Activated naive CD4-positive, alpha-beta T cell (primary cell): Measurements from ENCODE around the gene ZNF681.
"Not testable (repeated sequence)": the region's sequence is repeated elsewhere in the genome, so short reads cannot be mapped to it uniquely, and the experiment has no call there.

Experiments used
- DNase-seq, 4 experiments: peaks; one replicate each; lab custom pipeline; 2025; lab: John Stamatoyannopoulos, UW

ZNF681 gene

DNA sequence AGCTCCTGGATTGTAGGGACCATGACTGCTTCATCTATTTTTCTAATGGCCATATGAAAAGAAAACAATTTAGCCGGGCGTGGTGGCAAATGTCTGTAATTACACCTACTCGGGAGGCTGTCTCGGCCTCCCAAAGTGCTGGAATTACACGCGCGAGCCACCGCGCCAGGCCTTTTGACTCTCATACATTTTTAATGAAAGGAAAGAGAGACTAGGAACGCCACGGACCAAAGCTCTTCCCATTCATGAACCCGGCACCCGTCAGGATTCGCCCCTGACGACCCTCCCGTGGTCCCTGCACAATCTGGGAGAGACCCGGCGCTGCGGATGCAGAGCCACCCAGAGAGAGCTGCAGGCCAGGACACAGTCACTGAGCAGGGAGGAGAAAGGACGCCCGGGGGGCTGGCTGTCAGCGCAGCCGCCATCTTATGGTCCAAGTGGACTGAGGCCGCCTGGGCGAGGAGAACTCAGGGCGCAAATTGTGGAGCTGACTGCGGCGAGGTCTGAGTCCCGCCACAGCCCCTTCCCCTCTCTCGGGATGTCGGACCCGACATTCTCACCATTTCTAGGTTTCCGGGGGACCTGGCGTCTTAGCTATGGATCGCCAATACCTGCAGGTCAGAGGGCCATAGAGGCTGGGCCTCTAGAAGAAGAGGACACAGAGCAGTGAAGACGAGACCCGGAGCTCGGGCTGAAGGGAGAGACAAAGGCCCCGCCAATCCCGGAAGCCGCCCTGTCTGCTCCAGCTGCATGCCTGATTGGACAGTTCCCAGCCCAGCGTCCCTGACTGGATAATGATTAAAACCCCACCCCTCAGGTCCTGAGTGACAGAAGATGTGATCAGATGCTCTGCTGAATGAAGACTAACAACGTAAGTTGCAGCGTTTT, at the start of gene ZNF681:
TSS of gene ZNF681 (minus strand) at position 705 of the 888 bp plus-strand sequence. CDS start at position 563, 142 bp downstream.
- DNase-seq, result peak; percentile 34 to 73 (median 63)

GRCh38 chr19:23804676-23805075, 46.0 kb upstream of the ZNF681 start:
- DNase-seq, result no peak

DNA sequence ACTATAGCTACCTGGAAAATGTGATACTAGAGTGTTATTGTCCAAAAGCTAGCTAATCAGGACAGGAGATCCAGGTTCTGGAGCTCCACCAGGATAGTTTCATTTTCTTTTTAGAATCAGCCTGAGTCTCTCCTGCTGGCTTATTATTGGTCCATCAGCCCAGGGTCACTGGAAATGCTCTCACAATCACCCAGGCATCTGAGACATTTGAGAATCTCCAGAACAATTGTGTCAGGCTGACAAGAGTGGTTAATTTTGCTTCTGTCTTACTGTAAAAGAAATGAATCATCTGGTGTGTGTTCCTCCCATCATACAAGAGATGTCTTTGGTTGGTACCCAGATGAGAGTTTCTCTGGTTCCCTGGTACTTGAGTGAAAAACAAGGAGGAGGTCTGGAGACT, 43.6 kb upstream of the ZNF681 start:
- no peak for DNase-seq

DNA sequence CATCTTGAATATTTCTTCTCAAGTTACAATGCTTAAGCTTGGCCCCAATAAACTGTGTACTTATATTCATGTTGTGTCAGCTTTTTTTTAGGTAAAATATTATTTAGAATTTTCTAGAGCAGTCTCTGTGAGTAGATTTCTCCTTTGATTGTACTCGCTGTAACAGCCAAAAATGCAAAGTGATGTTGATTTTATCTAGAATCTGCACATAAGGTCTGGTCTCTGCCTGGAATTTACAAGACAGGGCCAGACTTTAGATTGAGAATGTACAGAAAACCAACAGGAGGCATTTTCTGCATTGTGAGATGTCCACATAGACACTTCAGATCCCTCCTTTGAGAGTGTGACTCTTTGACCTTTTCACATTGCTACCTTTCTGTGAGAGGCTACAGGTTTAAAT, 43.1 kb upstream of the ZNF681 start:
- no peak for DNase-seq

DNA sequence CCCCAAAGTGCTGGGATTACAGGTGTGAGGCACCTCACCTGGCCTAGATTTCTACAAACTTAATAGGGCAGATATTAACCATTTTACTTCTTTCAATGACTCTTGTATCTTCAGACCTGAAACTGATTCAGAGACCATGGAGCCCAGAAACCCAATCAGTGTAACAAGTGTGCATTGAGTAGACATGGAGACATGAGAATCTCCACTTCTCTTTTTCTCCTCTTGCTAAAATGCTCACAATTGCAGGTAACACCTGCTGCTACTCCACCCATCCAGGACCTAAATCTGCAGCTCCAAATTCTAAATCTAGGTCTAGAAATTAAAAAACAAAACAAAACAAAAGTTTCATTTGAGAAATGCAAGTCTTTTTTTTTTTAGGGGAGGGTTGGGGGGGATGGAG, 42.2 kb upstream of the ZNF681 start:
- DNase-seq, result no peak

DNA sequence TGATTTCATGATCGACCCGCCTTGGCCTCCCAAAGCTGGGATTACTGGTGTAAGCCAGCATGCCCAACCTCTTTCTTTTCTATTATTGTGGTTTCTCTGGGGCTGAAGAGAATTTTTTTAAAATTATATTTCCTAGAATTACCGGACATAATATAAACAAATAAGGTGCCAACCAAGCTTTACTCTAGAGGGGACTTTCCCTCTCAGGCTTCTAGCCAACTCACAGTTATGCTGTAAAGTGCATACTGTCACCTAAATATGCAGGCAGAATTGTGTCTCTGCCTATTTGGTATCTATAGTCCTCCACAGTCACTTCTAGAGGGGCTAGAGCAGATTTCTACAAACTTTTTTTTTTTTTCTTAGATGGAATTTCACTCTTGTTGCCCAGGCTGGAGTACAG, 41.6 kb upstream of the ZNF681 start:
- no peak for DNase-seq

- DNase-seq, result peak in 1 of 4 experiments; percentile 6
Measured at GRCh38 chr19:23799321-23799720, 40.6 kb upstream of the ZNF681 start.

- DNase-seq, result no peak
Measured at GRCh38 chr19:23795462-23795861, 36.8 kb upstream of the ZNF681 start.

GRCh38 chr19:23792784-23793183, 34.1 kb upstream of the ZNF681 start:
- DNase-seq, result no peak

DNA sequence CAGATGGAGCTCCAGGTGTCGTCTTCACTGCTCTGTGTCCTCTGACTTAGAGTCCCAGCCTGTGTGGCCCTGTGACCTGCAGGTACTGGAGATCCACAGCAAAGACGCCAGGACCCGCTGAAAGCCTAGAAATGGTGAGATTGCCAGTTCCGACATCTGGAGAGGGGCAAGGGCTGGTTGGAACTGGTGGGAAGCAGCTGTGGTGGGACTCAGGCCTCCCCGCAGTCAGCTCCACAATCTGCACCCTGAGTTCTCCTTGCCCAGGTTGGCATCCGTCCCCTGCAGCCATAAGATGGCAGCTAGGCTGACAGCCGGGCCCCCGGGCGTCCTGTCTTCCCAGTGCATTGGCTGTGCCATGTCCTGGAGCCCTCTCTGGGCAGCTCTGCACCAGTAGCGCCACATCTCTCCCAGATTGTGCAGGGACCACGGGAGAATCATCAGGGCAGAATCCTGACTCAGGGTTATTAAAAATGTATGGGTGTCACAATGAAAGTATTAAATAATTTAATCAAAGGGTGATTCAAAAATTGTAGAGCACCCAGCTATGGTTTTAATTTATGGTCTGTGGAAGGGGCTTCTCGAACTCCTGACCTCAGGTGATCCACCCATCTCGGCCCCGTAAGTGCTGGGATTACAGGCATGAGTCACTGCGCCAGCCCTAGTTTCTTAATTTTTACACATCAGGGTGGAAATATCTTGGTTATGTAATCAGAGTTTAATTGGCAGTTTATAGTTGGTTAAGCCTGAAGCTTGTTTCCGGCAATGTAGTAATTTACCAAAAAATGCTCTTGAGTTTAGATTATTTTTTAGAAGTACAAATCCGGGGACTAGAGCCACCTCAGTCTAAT, 32.2 kb upstream of the ZNF681 start:
- no peak for DNase-seq

DNA sequence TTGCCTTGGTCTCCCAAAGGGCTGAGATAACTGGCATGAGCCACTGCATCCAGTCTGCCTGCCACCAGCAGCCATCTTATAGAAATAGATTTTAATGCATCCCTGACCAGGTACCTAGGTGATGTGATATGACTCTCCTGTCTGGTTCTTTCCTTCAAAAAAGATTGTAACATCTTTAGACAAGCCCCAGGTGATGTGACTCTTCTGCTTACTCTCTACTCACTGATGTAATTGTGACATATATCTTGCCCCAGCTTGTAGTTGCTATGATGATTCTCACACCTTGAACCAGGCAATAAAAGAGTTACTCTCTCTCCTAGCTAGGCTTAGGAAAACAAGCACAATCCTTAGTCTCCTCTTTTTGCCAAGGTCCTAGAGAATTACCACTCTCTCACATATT, 30.6 kb upstream of the ZNF681 start:
- no peak for DNase-seq

GRCh38 chr19:23788411-23788810, 29.7 kb upstream of the ZNF681 start:
- DNase-seq, result no peak

DNA sequence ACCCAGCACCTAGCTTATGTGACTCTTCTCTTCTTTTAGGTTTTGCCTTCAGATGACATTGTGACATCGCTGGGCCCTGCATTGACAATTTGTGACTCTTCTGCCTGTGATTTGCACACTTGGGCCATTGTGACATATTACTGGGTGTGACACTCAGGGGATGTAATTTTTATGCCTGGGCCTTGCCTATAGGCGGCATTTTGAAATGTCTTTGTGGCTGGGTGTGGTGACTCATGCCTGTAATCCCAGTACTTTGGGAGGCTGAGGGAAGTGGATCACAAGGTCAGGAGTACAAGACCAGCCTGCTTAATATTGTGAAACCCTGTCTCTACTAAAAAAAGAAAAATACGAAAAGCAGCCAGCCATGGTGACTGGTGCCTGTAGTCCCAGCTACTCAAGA, 28.4 kb upstream of the ZNF681 start:
- DNase-seq, result no peak

DNA sequence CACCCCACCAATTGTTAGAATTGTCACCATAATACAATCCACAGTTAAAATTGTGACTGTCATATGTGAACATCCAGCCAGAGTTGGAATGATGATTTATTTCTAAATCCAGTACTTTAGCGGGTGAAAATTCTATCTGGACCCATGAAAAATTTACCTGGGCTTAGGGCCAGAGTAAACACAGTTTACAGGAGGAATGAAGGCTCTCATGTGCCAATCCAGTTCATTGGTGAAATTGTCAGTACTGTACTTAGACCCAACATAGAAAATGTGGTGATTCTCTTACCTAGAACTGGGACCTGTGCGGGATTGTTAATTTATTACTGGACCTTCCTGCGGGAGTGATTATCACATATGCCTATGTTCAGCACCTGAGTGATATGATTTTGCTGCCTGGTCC, 27.3 kb upstream of the ZNF681 start:
- no peak for DNase-seq

DNA sequence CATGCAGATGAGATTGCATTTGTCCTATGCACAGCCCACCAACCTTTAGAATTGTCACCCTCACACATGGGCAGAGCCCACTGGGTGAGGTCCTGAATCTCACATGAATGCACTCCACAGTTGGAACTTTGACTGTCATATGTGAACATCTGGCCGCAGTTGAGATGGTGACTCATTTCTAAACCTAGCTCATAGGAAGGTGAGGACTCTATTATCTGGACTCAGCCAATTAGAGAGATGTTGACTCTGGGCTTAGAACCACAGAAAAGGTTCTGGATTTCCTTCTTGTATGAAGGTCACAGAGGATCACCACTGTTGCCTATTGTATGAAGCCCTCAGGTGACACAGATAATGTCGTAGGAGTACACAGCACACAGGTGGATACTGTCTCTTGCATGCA, 25.6 kb upstream of the ZNF681 start:
- DNase-seq, result no peak

DNA sequence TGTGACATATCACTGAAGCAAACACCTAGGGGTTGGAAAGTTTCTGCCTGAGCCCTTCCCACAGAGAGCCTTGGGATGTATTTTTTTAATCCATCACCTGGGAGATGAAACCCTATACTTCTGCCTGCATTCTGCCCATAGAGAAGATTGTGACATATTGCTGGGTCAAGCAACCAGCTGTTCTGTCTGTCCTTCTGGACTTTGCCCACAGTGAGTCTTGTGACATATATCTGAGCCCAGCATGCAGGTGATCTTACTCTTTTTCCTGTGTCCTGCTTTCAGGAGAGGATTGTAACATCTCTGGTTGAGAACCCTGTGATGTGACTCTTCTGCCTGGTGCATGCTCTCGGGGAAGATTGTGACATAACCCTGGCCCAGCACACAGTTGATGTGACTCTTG, 24.9 kb upstream of the ZNF681 start:
- no peak for DNase-seq

GRCh38 chr19:23779645-23780044, 21.0 kb upstream of the ZNF681 start:
- DNase-seq, result no peak

DNA sequence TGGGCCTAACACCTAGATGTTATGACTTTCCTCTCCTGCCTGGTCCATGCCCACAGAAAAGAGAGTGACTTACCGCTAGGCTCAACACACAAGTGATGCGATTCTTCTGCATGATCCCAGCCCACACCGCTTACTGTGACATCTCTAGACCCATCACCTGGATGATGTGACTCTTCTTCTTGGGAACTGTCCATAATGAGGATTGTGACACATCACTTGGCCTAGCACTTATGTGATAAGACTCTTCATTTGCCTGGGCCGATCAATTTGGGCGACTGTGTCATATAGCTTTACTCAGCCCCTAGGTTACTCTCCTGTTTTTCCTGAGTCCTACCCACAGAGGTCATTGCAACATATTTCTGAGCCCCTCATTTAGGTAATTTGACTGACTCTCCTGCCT, 19.9 kb upstream of the ZNF681 start:
- no peak for DNase-seq

GRCh38 chr19:23778036-23778435, 19.3 kb upstream of the ZNF681 start:
- not testable (repeated sequence) for DNase-seq

GRCh38 chr19:23777216-23777615, 18.5 kb upstream of the ZNF681 start:
- no peak for DNase-seq

GRCh38 chr19:23776507-23777205, 18.0 kb upstream of the ZNF681 start:
- DNase-seq, result no peak

DNA sequence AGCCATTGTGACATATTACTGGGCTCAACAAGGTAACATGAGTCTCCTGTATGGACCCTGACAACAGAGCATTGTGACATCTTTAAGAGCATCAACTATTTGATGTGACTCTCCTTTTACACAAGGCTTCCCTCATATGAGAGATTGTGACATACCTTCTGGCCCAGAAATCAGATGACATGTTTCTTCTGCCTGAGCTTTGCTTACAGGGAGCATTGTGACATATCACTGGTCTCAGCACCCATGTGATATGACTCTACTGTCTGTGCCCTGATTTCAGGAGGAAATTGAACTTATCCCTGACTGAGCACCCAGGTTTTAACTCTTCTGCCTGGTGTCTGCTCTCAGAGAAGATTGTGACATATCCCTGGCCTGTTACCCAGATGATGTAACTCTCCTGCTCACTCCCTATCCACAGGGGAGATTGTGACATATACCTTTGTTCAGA, 15.9 kb upstream of the ZNF681 start:
- DNase-seq, result no peak
